ENCODE data around the gene GDI1. TPM values are rescaled to one million over a fixed set of nuclear protein-coding genes. Genes with fewer than 3 reads are reported as not detected.
"Not testable (repeated sequence)": the region's sequence is repeated elsewhere in the genome, so short reads cannot be mapped to it uniquely, and the experiment has no call there.

The GDI1 gene
- total RNA-seq, 5 donors from 2014 or later (not counting 1 experiment from before 2014, with no cell fraction given) = 117 to 208 (median 182) TPM

DNA sequence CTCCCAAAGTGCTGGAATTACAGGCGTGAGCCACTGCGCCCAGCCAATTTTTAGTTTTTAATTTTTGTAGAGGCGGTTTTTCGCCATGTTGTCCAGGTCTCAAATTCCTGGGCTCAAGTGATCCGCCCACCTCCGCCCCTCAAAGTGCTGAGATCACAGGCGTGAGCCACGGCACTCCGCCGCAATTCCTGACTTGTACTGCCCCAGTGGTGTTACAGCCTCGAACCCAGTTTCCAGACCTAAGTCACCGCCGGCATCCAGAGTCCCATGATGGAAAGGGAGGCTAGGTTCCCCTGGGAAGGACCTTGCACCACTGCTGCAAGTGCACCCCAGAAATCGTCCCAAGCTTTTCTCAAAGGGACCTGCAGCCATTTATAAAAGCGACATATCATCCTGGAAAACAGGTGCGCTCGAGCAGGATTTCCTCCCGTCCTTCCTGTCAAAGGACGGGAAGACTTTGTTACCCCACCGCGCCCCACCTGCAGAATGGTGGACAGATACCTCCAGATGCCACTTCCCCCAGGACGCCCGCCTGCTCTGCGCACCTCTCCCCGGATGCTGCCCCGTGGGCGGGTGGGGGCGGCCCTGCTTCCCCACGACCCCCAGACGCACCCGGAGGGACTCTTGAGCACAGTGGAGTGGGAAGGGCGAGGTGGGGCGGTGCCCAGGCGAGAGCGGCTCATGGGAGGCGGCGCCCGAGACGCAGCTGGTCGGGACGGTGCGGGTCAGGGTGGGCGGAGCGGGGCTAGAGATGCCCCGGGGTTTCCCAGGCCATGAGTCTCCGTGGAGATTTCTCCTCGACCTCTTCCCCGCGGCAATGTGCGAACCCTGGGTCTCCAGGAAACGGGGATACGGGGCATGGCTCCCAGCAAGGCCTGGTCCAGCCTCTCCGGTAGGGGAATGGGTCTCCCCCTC, 39.7 kb upstream of the GDI1 start:
- Histone ChIP-seq H3K4me1 (ENCODE audit: control insufficient read depth in 1 of 2, extremely low read depth in 1 of 2, insufficient read depth in 2 of 2, low read length in 2 of 2) (peaks cover 3 to 32% of the 10 kb centered on the region in 2 experiments), H3K27ac (ENCODE audit: low read length) (peak overlapping the region; percentile 99), H3K36me3 (ENCODE audit: control insufficient read depth in 2 of 2, extremely low read depth in 1 of 2, insufficient read depth in 1 of 2, low read length in 1 of 2) (peaks cover 0 to 20% of the 10 kb centered on the region in 2 donors), H3K4me3 (ENCODE audit: control insufficient read depth in 1 of 2, extremely low read depth in 1 of 2, low read length in 1 of 2) (peak overlapping the region; percentile 72 to 95), H3K27me3 (replicated peaks in 1 of 2; ENCODE audit: control insufficient read depth in 2 of 2, extremely low read depth in 1 of 2, insufficient read depth in 2 of 2, low read length in 1 of 2) (no peaks in the 10 kb centered on the region), H3K9me3 (no peaks in the 10 kb centered on the region)
- Mint-ChIP-seq H3K36me3 (peaks cover 23% of the 10 kb centered on the region), H3K27me3 (no peaks in the 10 kb centered on the region), H3K4me3 (peak overlapping the region; percentile 97 to 100 (median 99)), H3K4me1 (peaks cover 20 to 30% (median 22%) of the 10 kb centered on the region in 3 donors), H3K27ac (peak overlapping the region; percentile 99 to 100), H3K9me3 (no peaks in the 10 kb centered on the region)
- ChIA-PET CTCF (interaction anchor here in 1 of 2 donors (0.6 kb wide), 1 partner anchor 10 kb away, joined by 4 read pairs; no protein-coding TSS in a partner anchor), POLR2A (interaction anchor here in 1 of 2 donors (0.6 kb wide), 1 partner anchor 13 kb away, joined by 3 read pairs; no protein-coding TSS in a partner anchor)
- peak in 14 of 35 experiments; percentile 11 to 60 (median 26) for DNase-seq
- WGBS (ENCODE audit: insufficient coverage) = 4% methylated on average over 28 of the region's 53 CpGs
- peak; percentile 17 to 48 (median 39) for ATAC-seq (replicated peaks in 1 of 4)

DNA sequence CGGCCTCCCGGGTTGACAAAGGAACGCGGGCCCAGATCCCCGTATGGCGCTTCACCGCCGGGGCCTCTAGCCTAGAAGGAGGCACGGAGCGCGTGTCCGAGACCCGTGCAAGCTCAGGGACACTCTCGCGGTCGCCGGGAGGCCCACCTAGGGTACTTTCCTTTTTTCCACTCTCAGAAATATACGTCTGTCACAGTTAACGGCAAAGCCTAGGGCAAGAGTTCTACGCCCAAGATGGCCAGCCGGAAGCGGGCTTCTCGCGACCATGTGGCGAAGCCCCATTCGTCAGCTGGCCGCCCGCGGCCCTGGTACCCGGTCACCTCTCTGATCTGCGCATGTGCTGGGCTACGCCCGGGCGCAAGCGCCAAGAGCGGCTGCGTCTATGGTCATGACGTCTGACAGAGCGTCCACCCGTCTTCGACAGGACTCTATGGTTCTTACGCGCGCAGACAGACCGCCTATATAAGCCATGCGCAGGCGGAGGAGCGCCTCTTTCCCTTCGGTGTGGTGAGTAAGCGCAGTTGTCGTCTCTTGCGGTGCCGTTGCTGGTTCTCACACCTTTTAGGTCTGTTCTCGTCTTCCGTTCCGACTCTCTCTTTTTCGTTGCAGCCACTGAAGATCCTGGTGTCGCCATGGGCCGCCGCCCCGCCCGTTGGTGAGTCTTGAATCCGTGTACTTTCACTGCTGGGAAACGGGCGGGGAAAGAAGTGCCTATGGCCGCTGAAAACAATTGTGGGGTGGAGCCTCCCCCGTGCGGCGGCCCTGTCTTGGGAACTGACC, 38.9 kb upstream of the GDI1 start, which contains the start of gene RPL10:
Gene RPL10 (plus strand): TSS at position 490 of the 780 bp plus-strand sequence. CDS start 143 bp downstream, at position 633.
- peak; percentile 67 to 93 (median 84) for DNase-seq
- Histone ChIP-seq H3K36me3 (ENCODE audit: control insufficient read depth in 2 of 2, extremely low read depth in 1 of 2, insufficient read depth in 1 of 2, low read length in 1 of 2) (peaks cover 0 to 20% of the 10 kb centered on the region in 2 donors), H3K4me1 (ENCODE audit: control insufficient read depth in 1 of 2, extremely low read depth in 1 of 2, insufficient read depth in 2 of 2, low read length in 2 of 2) (peaks cover 3 to 32% of the 10 kb centered on the region in 2 experiments), H3K4me3 (ENCODE audit: control insufficient read depth in 1 of 2, extremely low read depth in 1 of 2, low read length in 1 of 2) (peak within 1 kb of the TSS; percentile 72 to 95), H3K27ac (ENCODE audit: low read length) (peak within 1 kb of the TSS; percentile 99), H3K27me3 (replicated peaks in 1 of 2; ENCODE audit: control insufficient read depth in 2 of 2, extremely low read depth in 1 of 2, insufficient read depth in 2 of 2, low read length in 1 of 2) (no peaks in the 10 kb centered on the region), H3K9me3 (no peaks in the 10 kb centered on the region)
- under 1% methylated on average over 57 of the region's 69 CpGs for WGBS (ENCODE audit: insufficient coverage)
- ChIA-PET CTCF (interaction anchor here in 1 of 2 donors (0.6 kb wide), 2 partner anchors 9 kb away, joined by 4 to 8 read pairs; no protein-coding TSS in a partner anchor), POLR2A (interaction anchor here in 1 of 2 donors (0.6 kb wide), 1 partner anchor 12 kb away, joined by 3 read pairs; no protein-coding TSS in a partner anchor)
- H3K4me3 Mint-ChIP-seq = peak within 1 kb of the TSS; percentile 97 to 100 (median 99)
- peak; percentile 75 to 83 (median 77) for ATAC-seq (replicated peaks in 1 of 4)
- peak within 1 kb of the TSS; percentile 99 to 100 for H3K27ac Mint-ChIP-seq
- no peaks in the 10 kb centered on the region for H3K27me3 Mint-ChIP-seq
- H3K4me1 Mint-ChIP-seq = peaks cover 20 to 30% (median 22%) of the 10 kb centered on the region in 3 donors
- no peaks in the 10 kb centered on the region for H3K9me3 Mint-ChIP-seq
- H3K36me3 Mint-ChIP-seq = peaks cover 23% of the 10 kb centered on the region

DNA sequence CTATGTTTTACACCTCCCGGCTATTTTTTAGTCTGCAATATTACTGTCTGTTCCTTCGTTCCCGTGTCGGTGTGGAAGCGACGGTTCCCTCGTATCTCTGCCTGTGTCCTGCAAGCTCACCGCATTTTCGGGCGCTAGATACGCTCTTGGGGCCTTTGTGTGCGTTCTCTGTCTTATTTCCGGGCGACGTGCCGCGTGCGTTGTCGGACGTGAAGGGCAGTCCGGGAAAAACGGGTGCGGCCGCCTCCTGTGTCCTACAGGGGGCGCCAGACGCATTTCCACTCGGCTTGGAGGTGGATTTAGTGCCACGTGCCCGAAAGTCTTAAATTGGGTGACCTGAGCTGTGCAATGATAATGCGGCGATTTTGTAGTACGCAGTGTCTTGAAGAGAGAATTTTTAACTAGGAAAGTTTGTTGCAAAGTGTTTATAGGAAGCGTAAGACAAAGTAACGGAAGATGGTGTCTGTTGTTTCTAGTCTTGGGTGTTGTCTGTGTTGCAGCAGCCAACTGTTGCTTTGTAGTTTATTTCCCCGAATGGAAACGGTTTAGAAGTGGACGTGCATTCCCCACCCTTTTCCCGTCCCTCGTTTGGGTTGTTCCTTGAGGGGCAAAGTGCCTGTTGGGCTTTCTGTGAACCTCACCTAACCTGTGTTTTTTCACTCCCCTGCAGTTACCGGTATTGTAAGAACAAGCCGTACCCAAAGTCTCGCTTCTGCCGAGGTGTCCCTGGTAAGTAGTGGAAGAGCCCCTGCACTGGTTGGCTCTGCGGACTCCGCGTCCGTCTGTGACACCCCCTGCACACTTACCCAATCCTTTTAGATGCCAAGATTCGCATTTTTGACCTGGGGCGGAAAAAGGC, 38.1 kb upstream of the GDI1 start:
- CTCF ChIA-PET = interaction anchor here (0.6 kb wide), 2 partner anchors 8 to 77 kb away, joined by 8 to 9 read pairs; no protein-coding TSS in a partner anchor

DNA sequence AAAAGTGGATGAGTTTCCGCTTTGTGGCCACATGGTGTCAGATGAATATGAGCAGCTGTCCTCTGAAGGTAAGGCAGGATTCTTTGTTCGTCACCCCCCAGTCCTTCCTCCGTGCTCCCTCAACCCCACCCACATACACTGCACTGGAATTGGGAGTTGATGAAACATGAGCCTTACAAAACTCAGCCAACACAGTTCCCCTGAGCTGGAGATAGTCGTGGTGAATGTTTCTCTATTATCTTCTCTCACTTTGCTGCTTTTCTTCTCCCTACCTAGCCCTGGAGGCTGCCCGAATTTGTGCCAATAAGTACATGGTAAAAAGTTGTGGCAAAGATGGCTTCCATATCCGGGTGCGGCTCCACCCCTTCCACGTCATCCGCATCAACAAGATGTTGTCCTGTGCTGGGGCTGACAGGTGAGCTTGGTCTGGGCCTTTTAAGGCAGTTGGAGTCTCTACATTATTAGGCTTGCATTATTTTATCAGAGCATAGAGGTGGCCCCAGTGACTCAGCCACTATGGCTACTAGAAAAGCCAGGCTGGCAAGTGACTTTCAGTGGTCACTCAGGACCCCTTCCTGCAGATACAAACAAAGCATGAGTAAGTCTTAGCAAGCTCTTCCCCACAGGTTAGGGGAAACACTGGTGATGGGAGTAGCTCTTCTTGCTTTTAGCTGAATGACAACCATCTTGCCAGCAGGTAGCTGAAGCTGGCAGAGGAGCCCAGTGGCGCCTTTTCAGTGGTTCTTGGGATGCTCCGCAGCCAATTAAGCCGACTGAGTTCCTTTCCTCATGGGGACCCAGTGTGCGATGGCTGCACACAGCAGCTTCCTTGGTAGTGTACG, 37.2 kb upstream of the GDI1 start:
- peak overlapping the region; percentile 97 to 100 (median 99) for H3K4me3 Mint-ChIP-seq
- WGBS (ENCODE audit: insufficient coverage) = 100% methylated on average over 1 of the region's 14 CpGs
- CTCF ChIA-PET = interaction anchor here (0.6 to 0.8 kb wide), 3 partner anchors 78 to 577 kb away, joined by 3 to 9 read pairs (median 3); no protein-coding TSS in a partner anchor
- H3K9me3 Mint-ChIP-seq = no peaks in the 10 kb centered on the region
- peaks cover 20 to 30% (median 22%) of the 10 kb centered on the region in 3 donors for H3K4me1 Mint-ChIP-seq
- H3K4me1 ChIP-seq (ENCODE audit: control insufficient read depth in 1 of 2, extremely low read depth in 1 of 2, insufficient read depth in 2 of 2, low read length in 2 of 2) = peaks cover 3 to 32% of the 10 kb centered on the region in 2 experiments
- no peak for ATAC-seq (replicated peaks in 1 of 4)
- H3K27me3 ChIP-seq (replicated peaks in 1 of 2; ENCODE audit: control insufficient read depth in 2 of 2, extremely low read depth in 1 of 2, insufficient read depth in 2 of 2, low read length in 1 of 2) = no peaks in the 10 kb centered on the region
- H3K36me3 Mint-ChIP-seq = peaks cover 23% of the 10 kb centered on the region
- DNase-seq = peak in 25 of 35 experiments; percentile 16 to 56 (median 36)
- no peaks in the 10 kb centered on the region for H3K27me3 Mint-ChIP-seq
- peak overlapping the region; percentile 99 for H3K27ac ChIP-seq (ENCODE audit: low read length)
- H3K36me3 ChIP-seq (ENCODE audit: control insufficient read depth in 2 of 2, extremely low read depth in 1 of 2, insufficient read depth in 1 of 2, low read length in 1 of 2) = peaks cover 0 to 20% of the 10 kb centered on the region in 2 donors
- POLR2A ChIA-PET = interaction anchor here in 1 of 2 donors (0.5 kb wide), 1 partner anchor 263 kb away, joined by 3 read pairs; no protein-coding TSS in a partner anchor
- H3K9me3 ChIP-seq = no peaks in the 10 kb centered on the region
- H3K27ac Mint-ChIP-seq = peak overlapping the region; percentile 99 to 100
- H3K4me3 ChIP-seq (ENCODE audit: control insufficient read depth in 1 of 2, extremely low read depth in 1 of 2, low read length in 1 of 2) = peak overlapping the region; percentile 72 to 95

More for the DNA sequence above, 38.1 kb upstream of the GDI1 start:
- Mint-ChIP-seq H3K27ac (peak overlapping the region; percentile 99 to 100), H3K4me3 (peak overlapping the region; percentile 97 to 100 (median 99)), H3K9me3 (no peaks in the 10 kb centered on the region), H3K27me3 (no peaks in the 10 kb centered on the region), H3K4me1 (peaks cover 20 to 30% (median 22%) of the 10 kb centered on the region in 3 donors), H3K36me3 (peaks cover 23% of the 10 kb centered on the region)
- H3K4me1 ChIP-seq (ENCODE audit: control insufficient read depth in 1 of 2, extremely low read depth in 1 of 2, insufficient read depth in 2 of 2, low read length in 2 of 2) = peaks cover 3 to 32% of the 10 kb centered on the region in 2 experiments
- peak overlapping the region; percentile 99 for H3K27ac ChIP-seq (ENCODE audit: low read length)
- H3K9me3 ChIP-seq = no peaks in the 10 kb centered on the region
- peak; percentile 67 to 88 (median 77) for DNase-seq
- WGBS (ENCODE audit: insufficient coverage) = 0% methylated on average over 34 of the region's 49 CpGs
- H3K36me3 ChIP-seq (ENCODE audit: control insufficient read depth in 2 of 2, extremely low read depth in 1 of 2, insufficient read depth in 1 of 2, low read length in 1 of 2) = peaks cover 0 to 20% of the 10 kb centered on the region in 2 donors
- ATAC-seq (replicated peaks in 1 of 4) = peak; percentile 47 to 63 (median 56)
- H3K27me3 ChIP-seq (replicated peaks in 1 of 2; ENCODE audit: control insufficient read depth in 2 of 2, extremely low read depth in 1 of 2, insufficient read depth in 2 of 2, low read length in 1 of 2) = no peaks in the 10 kb centered on the region
- POLR2A ChIA-PET = interaction anchor here (0.6 kb wide), 2 partner anchors 9 to 81 kb away, joined by 3 to 8 read pairs; no protein-coding TSS in a partner anchor
- peak overlapping the region; percentile 72 to 95 for H3K4me3 ChIP-seq (ENCODE audit: control insufficient read depth in 1 of 2, extremely low read depth in 1 of 2, low read length in 1 of 2)

DNA sequence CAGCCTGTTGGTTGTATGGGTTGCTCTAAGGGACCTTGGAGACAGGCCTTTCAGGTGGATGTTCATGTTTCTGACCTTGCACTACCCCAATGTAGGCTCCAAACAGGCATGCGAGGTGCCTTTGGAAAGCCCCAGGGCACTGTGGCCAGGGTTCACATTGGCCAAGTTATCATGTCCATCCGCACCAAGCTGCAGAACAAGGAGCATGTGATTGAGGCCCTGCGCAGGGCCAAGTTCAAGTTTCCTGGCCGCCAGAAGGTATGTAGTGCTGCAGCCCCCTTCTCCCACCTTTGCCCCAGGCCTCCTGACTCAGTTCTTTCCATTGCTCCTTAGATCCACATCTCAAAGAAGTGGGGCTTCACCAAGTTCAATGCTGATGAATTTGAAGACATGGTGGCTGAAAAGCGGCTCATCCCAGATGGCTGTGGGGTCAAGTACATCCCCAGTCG, 36.6 kb upstream of the GDI1 start:
- Histone ChIP-seq H3K36me3 (ENCODE audit: control insufficient read depth in 2 of 2, extremely low read depth in 1 of 2, insufficient read depth in 1 of 2, low read length in 1 of 2) (peaks cover 0 to 20% of the 10 kb centered on the region in 2 donors), H3K4me1 (ENCODE audit: control insufficient read depth in 1 of 2, extremely low read depth in 1 of 2, insufficient read depth in 2 of 2, low read length in 2 of 2) (peaks cover 3 to 32% of the 10 kb centered on the region in 2 experiments), H3K27ac (ENCODE audit: low read length) (peak overlapping the region; percentile 99)
- H3K4me3 ChIP-seq (ENCODE audit: control insufficient read depth in 1 of 2, extremely low read depth in 1 of 2, low read length in 1 of 2); POLR2A ChIA-PET; H3K27me3 ChIP-seq (replicated peaks in 1 of 2; ENCODE audit: control insufficient read depth in 2 of 2, extremely low read depth in 1 of 2, insufficient read depth in 2 of 2, low read length in 1 of 2); H3K27me3 Mint-ChIP-seq; H3K9me3 Mint-ChIP-seq; H3K9me3 ChIP-seq; ATAC-seq (replicated peaks in 1 of 4); DNase-seq: not testable (repeated sequence)
- Mint-ChIP-seq H3K4me1 (peaks cover 20 to 30% (median 22%) of the 10 kb centered on the region in 3 donors), H3K27ac (peak overlapping the region; percentile 39 to 100), H3K36me3 (peaks cover 23% of the 10 kb centered on the region), H3K4me3 (peak overlapping the region; percentile 37 to 99 (median 97))
- CTCF ChIA-PET = interaction anchor here in 1 of 2 donors (0.6 to 0.8 kb wide), 2 partner anchors 135 to 578 kb away, joined by 3 read pairs; no protein-coding TSS in a partner anchor
- no CpG with 5 or more reads among the region's 6 CpGs for WGBS (ENCODE audit: insufficient coverage)
